Activated naive CD8-positive, alpha-beta T cell treated with anti-CD3 and anti-CD28 coated beads, Interleukin-2, amount 10 ng/mL, durations not matched to agents 7 days and 5 days (primary cell): ENCODE measurements around the gene ISYNA1. TPM values are rescaled to one million over a fixed set of nuclear protein-coding genes. Genes with fewer than 3 reads are reported as not detected.

Experiments used
- ATAC-seq: fragments of 150-1000 bp; cut with Tn5 transposase; one replicate; pipeline ENCODE4 v1.10.0; 2021; ENCODE audit warnings: low read depth, moderate library complexity
- POLR2A ChIA-PET: fragments of 350-600 bp; sonication (Branson Sonifier 250); formaldehyde crosslinking; loops from one replicate; lab custom pipeline; 2021; ENCODE audit warnings: antibody characterized with exemption; lab: Charles Lee
- DNase-seq: peaks from one replicate; pipeline ENCODE4 v3.0.0; 2021
- H3K27ac Mint-ChIP-seq: one replicate; pipeline ENCODE4 v1.8.0; 2022; ENCODE audit warnings: mild to moderate bottlenecking, mixed read lengths
- H3K27me3 Mint-ChIP-seq: one replicate; pipeline ENCODE4 v1.8.0; 2022; ENCODE audit warnings: mild to moderate bottlenecking, moderate library complexity, mixed read lengths
- H3K36me3 Mint-ChIP-seq: one replicate; pipeline ENCODE4 v1.8.0; 2021; ENCODE audit warnings: mild to moderate bottlenecking, mixed read lengths
- H3K4me1 Mint-ChIP-seq: one replicate; pipeline ENCODE4 v1.8.0; 2021; ENCODE audit warnings: mixed read lengths
- H3K4me3 Mint-ChIP-seq: one replicate; pipeline ENCODE4 v1.8.0; 2022; ENCODE audit warnings: mild to moderate bottlenecking, moderate library complexity, mixed read lengths
- H3K9me3 Mint-ChIP-seq: one replicate; pipeline ENCODE4 v1.8.0; 2021; ENCODE audit warnings: mixed read lengths
- total RNA-seq, 2 experiments: library from RNA; stranded (reverse); gene quantifications; one replicate each; pipeline ENCODE4 v1.2.3, GENCODE V29; 2021

Gene ISYNA1
- total RNA-seq, 2 experiments from 2014 or later = 39.6 to 43.4 TPM

DNA sequence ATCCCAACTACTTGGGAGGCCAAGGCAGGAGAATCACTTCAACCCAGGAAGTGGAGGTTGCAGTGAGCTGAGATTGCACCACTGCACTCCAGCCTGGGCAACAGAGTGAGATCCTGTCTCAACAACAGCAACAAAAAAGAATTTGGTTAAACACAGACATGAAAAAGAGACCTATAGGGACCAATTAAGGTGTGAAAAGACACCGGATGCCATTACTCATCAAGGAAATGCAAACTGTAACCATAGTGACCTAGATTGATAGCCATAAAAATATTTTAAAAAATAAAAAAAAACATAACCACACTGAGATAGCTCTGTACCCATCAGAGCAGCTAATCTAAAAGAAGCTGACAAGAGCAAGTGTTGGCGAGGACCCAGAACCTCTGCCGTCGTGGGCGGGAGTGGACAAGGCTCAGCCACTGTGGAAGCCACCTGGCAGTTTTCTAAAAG lies 37.1 kb upstream of the ISYNA1 start:
- POLR2A ChIA-PET = no interaction called here
- Mint-ChIP-seq H3K4me1 (peaks cover 48% of the 10 kb centered on the region), H3K9me3 (no peaks in the 10 kb centered on the region), H3K4me3 (no peak overlapping the region), H3K27me3 (no peaks in the 10 kb centered on the region), H3K27ac (peak overlapping the region; percentile 32), H3K36me3 (peaks cover 2% of the 10 kb centered on the region)
- DNase-seq (no peak), ATAC-seq (no peak)

DNA sequence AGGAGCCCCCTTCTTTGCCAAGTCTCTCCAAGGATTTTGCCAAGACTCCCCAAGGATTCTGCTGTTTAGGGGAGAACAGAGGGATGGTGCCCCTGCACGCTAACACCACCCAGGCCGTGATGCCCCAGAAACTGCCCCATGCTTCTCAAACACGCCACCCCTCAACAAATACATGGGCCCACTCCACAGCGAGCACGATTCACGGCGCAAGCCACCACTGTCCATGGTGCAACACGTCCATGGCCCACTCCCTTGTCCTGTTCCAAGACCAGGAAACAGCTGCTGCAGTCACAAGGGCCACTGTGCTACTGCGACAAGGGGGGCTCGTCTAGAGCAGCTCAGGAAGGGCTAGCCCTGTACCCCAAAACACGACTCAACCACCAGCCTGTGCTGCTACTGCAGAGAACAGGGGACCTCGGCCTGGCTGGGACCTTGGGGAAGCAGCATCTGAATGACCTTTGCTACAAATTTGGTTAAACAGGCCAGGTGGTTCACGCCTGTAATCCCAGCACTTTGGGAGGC lies 36.5 kb upstream of the ISYNA1 start:
- H3K4me1 Mint-ChIP-seq = peaks cover 42% of the 10 kb centered on the region
- POLR2A ChIA-PET = interaction anchor here (0.7 kb wide), 1 partner anchor 22 kb away, joined by 5 read pairs; no protein-coding TSS in a partner anchor
- H3K4me3 Mint-ChIP-seq = no peak overlapping the region
- H3K27me3 Mint-ChIP-seq = no peaks in the 10 kb centered on the region
- ATAC-seq = no peak
- no peaks in the 10 kb centered on the region for H3K9me3 Mint-ChIP-seq
- DNase-seq = no peak
- peaks cover 2% of the 10 kb centered on the region for H3K36me3 Mint-ChIP-seq
- H3K27ac Mint-ChIP-seq = no peak overlapping the region

DNA sequence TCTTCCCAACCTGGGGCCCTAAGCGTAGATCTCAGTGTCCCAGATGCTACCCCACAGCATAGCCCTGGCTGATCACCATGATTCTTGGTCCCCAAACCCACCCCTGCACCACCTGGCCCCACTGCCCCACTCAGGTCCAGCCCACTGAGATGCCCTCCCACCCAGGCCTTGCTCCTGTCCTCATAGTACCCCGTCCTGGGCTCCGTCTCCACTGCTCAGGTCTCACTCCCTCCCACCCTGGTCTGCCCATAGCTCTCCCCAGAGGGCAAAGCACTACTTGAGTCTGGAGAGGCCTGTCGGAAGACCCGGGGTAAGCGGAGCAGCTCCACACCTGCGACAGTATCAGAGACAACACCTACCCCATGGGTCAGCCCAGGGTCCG lies 35.8 kb upstream of the ISYNA1 start:
- H3K27me3 Mint-ChIP-seq = no peaks in the 10 kb centered on the region
- H3K4me1 Mint-ChIP-seq = peaks cover 36% of the 10 kb centered on the region
- H3K9me3 Mint-ChIP-seq = no peaks in the 10 kb centered on the region
- ATAC-seq (no peak), DNase-seq (no peak)
- POLR2A ChIA-PET = interaction anchor here (0.7 kb wide), 1 partner anchor 23 kb away, joined by 5 read pairs; no protein-coding TSS in a partner anchor
- H3K36me3 Mint-ChIP-seq = peaks cover 2% of the 10 kb centered on the region
- no peak overlapping the region for H3K4me3 Mint-ChIP-seq
- no peak overlapping the region for H3K27ac Mint-ChIP-seq

DNA sequence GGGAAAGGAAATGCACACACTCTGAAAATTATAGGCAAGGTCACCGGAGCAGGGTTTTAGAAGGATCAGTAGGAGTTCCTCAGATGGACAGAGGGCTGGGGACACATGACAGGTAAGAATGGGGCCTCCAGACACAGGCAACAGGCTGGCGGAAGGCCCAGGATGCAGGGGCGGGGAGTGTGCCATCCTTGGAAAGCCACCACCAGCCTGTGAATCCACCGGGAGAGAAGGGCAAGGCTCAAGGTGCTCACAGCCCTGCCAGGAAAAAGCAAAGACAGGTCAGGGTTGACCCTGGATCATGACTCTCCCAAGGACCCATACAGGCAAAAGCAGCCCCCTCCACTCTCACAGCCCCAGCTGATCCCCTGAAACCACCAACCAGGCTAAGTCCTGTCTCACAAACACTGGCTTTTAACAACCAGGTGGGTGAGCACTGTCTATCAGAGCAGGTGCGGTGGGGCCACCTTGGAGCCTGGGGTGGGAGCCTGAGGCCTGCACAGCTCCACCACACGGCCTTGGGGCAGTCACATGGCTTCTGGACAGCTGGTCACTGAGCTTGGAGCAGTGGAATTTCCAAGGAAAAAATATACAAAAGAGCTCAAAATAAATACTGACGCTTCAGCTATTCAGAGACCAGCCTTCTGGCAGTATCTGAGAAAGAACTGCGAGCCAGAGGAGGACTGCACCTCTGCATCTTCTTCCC lies 35.2 kb upstream of the ISYNA1 start:
- DNase-seq (no peak), ATAC-seq (no peak)
- H3K4me1 Mint-ChIP-seq = peaks cover 31% of the 10 kb centered on the region
- peak overlapping the region; percentile 17 for H3K27ac Mint-ChIP-seq
- H3K36me3 Mint-ChIP-seq = peaks cover 3% of the 10 kb centered on the region
- no peak overlapping the region for H3K4me3 Mint-ChIP-seq
- POLR2A ChIA-PET = interaction anchor here (0.7 kb wide), 1 partner anchor 24 kb away, joined by 5 read pairs; no protein-coding TSS in a partner anchor
- H3K9me3 Mint-ChIP-seq = no peaks in the 10 kb centered on the region
- no peaks in the 10 kb centered on the region for H3K27me3 Mint-ChIP-seq

DNA sequence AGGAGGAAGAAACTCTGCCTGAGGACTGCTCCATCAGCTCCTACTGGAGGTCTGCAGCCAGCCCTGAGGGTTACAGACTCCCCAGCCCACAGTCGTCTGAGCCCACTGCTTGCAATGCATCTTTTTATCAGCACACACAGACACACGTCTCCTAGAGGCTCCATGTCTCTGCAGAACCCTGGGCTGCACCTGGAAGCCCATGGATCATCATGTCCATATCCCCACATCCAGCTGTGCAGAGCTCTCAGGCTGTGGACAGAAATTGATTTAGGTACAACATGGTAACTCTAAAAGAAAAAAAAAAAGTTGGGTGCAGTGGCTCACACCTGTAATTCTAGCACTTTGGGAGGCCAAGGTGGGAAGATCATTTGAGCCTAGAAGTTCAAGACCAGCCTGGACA lies 32.9 kb upstream of the ISYNA1 start:
- H3K27me3 Mint-ChIP-seq = no peaks in the 10 kb centered on the region

DNA sequence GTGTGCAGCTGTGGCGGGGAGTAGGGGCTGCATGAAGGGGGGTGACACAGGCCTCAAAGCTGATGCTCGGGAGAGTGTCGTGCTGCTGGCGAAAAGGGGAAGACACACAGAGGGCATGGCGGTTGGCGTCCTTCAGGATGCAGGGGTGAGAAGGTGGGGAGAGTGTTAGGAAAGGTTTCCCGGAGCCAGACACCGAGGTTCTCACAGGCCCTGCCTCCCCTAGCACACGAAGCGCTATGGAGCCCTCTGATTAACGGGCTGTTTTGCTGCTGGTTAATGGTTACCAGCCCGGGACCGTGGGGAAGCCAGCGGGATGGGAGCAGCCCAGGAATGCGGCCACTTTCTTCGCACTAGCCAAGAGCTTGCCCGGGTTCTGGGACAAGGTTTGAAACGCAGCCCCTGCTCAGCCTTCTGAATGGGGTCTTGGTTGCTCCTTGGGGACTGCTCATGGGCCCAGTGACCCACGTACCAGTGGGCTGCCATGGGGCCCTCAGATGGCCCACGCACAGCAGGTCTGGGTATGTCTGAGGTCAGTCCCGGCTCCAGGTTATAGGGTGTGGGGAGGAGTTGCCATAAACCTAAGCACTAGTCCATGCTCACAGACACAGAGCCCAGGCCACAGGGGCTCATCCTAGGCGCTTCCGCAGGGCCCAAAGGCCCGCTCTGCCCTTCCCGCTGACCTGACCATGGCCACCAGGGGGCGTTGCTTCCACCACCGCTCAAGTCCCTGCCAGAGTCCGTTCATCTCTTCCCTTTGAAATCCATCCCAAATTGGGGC lies 31.3 kb upstream of the ISYNA1 start:
- Mint-ChIP-seq H3K4me1 (peaks cover 14% of the 10 kb centered on the region), H3K27ac (no peak overlapping the region), H3K9me3 (no peaks in the 10 kb centered on the region), H3K27me3 (no peaks in the 10 kb centered on the region), H3K36me3 (peaks cover 7% of the 10 kb centered on the region), H3K4me3 (no peak overlapping the region)
- DNase-seq = peak; percentile 75
- POLR2A ChIA-PET = no interaction called here
- peak; percentile 52 for ATAC-seq

More for the DNA sequence above, 32.9 kb upstream of the ISYNA1 start:
- POLR2A ChIA-PET = interaction anchor here (0.6 to 0.8 kb wide), 3 partner anchors 101 to 373 kb away, joined by 3 to 4 read pairs (median 3); partner anchors contain the start of gene UBA52
- no peak overlapping the region for H3K4me3 Mint-ChIP-seq
- DNase-seq (no peak), ATAC-seq (no peak)
- H3K4me1 Mint-ChIP-seq = peaks cover 20% of the 10 kb centered on the region
- peaks cover 7% of the 10 kb centered on the region for H3K36me3 Mint-ChIP-seq
- H3K9me3 Mint-ChIP-seq = no peaks in the 10 kb centered on the region
- H3K27ac Mint-ChIP-seq = no peak overlapping the region

DNA sequence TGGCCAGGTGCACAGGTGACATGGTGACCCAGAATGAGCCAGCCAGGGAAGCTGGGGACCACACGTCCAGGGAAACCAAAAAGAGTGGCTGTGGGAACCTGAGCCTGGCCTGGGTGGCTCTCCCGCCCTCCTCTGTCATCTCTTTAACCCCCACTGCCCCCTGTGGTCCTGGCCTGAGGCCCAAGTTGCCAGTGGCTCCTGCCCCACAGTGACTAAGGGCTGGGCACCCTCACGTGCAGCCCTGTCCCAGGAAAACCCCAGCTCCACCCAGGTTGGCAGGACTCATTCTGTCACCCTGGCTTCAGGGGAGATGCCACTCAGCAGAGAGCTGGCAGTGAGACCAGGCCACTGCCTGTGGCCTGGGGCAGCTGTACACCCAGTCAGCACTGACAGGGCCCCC lies 30.6 kb upstream of the ISYNA1 start:
- Mint-ChIP-seq H3K27me3 (no peaks in the 10 kb centered on the region), H3K9me3 (no peaks in the 10 kb centered on the region), H3K36me3 (peaks cover 9% of the 10 kb centered on the region), H3K4me1 (peaks cover 14% of the 10 kb centered on the region), H3K4me3 (no peak overlapping the region), H3K27ac (peak overlapping the region; percentile 54)
- POLR2A ChIA-PET = no interaction called here
- DNase-seq (no peak), ATAC-seq (no peak)

DNA sequence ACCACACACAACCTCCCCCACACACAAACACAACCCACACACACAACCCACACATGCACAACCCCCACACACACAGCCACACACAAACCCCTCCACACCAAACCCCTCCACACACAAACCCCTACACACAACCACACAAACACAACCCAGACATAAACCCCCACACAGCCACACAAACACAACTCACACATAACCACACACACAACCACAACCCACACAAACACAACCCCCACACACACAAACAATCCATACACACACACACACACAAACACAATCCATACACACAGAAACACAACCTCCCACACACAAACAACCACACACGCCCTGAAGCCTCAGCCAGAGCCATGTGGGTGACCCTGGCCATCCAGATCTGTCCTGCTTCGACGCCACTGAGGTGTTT lies 30.0 kb upstream of the ISYNA1 start:
- ATAC-seq (no peak), DNase-seq (no peak)
- peaks cover 14% of the 10 kb centered on the region for H3K4me1 Mint-ChIP-seq
- no peak overlapping the region for H3K4me3 Mint-ChIP-seq
- no peaks in the 10 kb centered on the region for H3K9me3 Mint-ChIP-seq
- POLR2A ChIA-PET = no interaction called here
- H3K27ac Mint-ChIP-seq = peak overlapping the region; percentile 54
- H3K27me3 Mint-ChIP-seq = no peaks in the 10 kb centered on the region
- peaks cover 9% of the 10 kb centered on the region for H3K36me3 Mint-ChIP-seq

DNA sequence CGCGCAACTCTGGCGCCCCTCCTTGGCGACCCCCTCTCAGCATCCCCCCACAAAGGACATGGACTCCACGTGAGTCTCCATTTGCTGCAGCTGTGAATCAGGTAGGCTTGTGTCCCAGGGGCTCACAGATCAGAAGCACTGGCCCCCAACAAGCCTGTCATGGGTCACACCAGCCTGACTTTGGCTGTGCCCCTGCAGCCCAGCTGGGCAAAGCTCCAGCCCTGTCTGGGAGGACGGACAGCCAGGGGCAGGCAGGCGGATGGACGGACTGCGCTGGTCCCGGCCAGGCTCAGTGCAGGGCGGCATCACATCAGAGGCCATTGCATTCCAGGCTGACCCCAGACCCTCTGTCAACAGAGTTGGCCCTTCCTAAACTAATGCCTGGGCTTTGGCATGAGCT lies 28.4 kb upstream of the ISYNA1 start:
- POLR2A ChIA-PET = no interaction called here
- Mint-ChIP-seq H3K4me3 (no peak overlapping the region), H3K4me1 (peaks cover 14% of the 10 kb centered on the region), H3K27me3 (no peaks in the 10 kb centered on the region), H3K27ac (no peak overlapping the region), H3K36me3 (peaks cover 10% of the 10 kb centered on the region), H3K9me3 (no peaks in the 10 kb centered on the region)
- DNase-seq = no peak
- ATAC-seq = no peak

DNA sequence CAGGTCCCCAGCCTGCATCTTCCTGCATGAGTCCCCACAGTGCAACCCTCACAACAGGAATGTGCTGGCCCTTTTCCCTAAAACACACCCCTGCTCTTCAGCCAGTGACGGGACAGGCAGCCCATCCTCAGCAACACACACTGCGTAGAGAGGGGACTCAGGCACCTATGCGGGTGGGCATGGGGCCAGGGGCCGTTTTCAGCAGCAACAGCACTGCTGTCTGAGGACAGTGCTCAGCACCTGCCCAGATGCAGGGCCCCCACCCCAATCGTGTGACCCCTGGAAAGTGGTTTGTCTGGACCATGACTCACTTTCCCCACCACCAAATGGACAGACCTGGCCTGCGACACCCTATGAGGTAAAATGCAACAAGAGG lies 28.0 kb upstream of the ISYNA1 start:
- peaks cover 10% of the 10 kb centered on the region for H3K36me3 Mint-ChIP-seq
- POLR2A ChIA-PET = no interaction called here
- H3K27ac Mint-ChIP-seq = no peak overlapping the region
- H3K9me3 Mint-ChIP-seq = no peaks in the 10 kb centered on the region
- H3K4me3 Mint-ChIP-seq = no peak overlapping the region
- no peak for DNase-seq
- no peak for ATAC-seq
- H3K27me3 Mint-ChIP-seq = no peaks in the 10 kb centered on the region
- peaks cover 14% of the 10 kb centered on the region for H3K4me1 Mint-ChIP-seq

DNA sequence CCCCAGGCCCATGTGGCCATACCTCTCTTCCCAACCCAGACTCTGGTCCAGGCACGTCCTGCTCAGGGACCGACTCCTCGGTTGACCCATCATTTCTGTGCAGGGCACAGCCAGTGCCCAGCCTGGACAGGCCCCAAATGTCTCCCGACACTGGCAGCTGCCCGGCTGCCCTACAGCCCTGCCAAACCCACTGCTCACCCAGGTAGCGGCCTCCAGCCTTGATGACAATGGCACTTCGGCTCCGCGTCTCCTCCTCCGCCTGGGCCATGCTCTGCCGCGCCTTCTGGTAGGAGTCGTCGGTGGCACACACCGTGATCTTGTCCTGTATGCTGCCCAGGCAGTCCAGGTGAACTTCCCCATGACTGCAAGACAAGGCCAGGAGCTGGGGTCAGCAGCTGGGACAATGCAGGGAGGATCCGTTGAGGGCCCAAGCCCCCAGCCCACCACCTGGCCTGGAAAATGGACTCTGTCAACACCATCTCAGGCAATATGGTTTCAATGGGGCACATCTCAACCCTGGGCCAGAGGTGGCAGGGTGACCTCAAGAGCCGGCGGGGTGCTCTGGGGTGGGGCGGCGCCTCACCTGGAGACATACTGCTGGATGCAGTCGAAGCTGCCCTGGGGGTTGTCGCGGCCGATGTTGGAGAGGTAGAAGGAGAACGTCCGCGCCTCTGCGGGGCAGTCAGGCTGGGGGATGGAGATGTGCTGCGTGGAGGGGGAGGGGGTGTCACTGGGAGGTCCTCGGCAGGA lies 27.5 kb upstream of the ISYNA1 start:
- DNase-seq (no peak), ATAC-seq (no peak)
- Mint-ChIP-seq H3K4me1 (peaks cover 14% of the 10 kb centered on the region), H3K4me3 (no peak overlapping the region), H3K27ac (peak overlapping the region; percentile 25), H3K36me3 (peaks cover 12% of the 10 kb centered on the region), H3K9me3 (no peaks in the 10 kb centered on the region), H3K27me3 (no peaks in the 10 kb centered on the region)
- POLR2A ChIA-PET = no interaction called here

DNA sequence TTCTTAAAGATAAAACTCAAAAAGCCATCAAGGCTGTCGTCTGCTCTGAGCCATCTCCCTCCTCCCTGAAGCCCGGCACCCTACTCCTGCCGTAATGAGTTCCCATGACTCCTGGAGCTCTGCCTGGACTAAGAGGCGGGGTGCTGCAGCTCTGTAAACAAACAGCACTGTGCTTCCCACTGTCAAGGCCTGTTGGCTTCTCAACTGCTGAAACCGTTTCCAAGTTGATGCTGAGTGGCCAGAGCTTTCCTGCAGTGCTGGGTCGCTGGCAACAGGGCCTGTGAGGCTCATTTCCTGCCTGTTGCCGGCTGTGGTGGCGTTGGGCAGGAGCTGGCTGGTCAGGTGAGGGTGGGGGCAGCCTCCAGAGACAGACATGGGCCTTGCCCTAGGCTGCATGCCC lies 26.7 kb upstream of the ISYNA1 start:
- Mint-ChIP-seq H3K4me3 (no peak overlapping the region), H3K27me3 (no peaks in the 10 kb centered on the region), H3K36me3 (peaks cover 12% of the 10 kb centered on the region), H3K27ac (peak overlapping the region; percentile 73), H3K9me3 (no peaks in the 10 kb centered on the region), H3K4me1 (peaks cover 10% of the 10 kb centered on the region)
- DNase-seq (no peak), ATAC-seq (no peak)
- POLR2A ChIA-PET = no interaction called here

DNA sequence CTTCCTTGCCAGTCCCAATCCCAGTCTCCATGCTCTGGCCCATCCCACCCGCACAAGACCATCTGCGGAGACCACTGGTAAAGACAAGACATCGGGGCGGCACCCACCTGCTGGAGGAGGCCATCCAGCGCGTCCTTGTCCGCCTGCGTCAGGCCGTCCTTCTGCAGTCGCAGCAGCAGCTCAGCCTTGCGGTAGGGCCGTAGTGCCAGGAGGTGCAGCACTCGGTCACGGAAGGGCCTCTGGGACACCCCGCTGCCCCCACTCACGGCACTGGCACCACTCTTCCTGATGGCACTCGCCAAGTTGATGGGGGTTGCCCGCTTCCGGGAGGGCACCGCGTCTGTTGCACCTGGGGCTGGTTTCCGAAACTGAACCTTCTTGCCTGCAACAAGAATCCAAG lies 23.5 kb upstream of the ISYNA1 start:
- H3K27ac Mint-ChIP-seq = no peak overlapping the region
- no peak overlapping the region for H3K4me3 Mint-ChIP-seq
- H3K36me3 Mint-ChIP-seq = peaks cover 8% of the 10 kb centered on the region
- DNase-seq = no peak
- H3K9me3 Mint-ChIP-seq = no peaks in the 10 kb centered on the region
- no peak for ATAC-seq
- POLR2A ChIA-PET = no interaction called here
- peaks cover 5% of the 10 kb centered on the region for H3K4me1 Mint-ChIP-seq
- no peaks in the 10 kb centered on the region for H3K27me3 Mint-ChIP-seq
